Measurements from ENCODE around the gene MMP14. TPM values are rescaled to one million over a fixed set of nuclear protein-coding genes. Genes with fewer than 3 reads are reported as not detected.

Gene MMP14
- total RNA-seq, 2 experiments from 2014 or later = 1.1 to 1.8 TPM

DNA sequence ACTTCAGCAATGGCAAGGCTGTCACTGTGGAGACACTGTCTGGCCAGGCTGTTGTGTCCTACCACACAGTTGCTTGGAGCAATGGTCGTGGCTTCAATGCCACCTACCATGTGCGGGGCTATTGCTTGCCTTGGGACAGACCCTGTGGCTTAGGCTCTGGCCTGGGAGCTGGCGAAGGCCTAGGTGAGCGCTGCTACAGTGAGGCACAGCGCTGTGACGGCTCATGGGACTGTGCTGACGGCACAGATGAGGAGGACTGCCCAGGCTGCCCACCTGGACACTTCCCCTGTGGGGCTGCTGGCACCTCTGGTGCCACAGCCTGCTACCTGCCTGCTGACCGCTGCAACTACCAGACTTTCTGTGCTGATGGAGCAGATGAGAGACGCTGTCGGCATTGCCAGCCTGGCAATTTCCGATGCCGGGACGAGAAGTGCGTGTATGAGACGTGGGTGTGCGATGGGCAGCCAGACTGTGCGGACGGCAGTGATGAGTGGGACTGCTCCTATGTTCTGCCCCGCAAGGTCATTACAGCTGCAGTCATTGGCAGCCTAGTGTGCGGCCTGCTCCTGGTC, 39.4 kb downstream of the MMP14 start:
- Mint-ChIP-seq H3K36me3 (peaks cover 6% of the 10 kb centered on the region), H3K4me3 (no peak overlapping the region), H3K27ac (no peak overlapping the region), H3K9me3 (no peaks in the 10 kb centered on the region), H3K4me1 (peaks cover 23% of the 10 kb centered on the region), H3K27me3 (no peaks in the 10 kb centered on the region)
- DNase-seq = no peak

DNA sequence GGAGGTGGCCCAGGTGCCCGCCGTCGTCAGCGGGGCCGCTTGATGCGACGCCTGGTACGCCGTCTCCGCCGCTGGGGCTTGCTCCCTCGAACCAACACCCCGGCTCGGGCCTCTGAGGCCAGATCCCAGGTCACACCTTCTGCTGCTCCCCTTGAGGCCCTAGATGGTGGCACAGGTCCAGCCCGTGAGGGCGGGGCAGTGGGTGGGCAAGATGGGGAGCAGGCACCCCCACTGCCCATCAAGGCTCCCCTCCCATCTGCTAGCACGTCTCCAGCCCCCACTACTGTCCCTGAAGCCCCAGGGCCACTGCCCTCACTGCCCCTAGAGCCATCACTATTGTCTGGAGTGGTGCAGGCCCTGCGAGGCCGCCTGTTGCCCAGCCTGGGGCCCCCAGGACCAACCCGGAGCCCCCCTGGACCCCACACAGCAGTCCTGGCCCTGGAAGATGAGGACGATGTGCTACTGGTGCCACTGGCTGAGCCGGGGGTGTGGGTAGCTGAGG, 40.7 kb downstream of the MMP14 start:
- peaks cover 22% of the 10 kb centered on the region for H3K4me1 Mint-ChIP-seq
- H3K9me3 Mint-ChIP-seq = no peaks in the 10 kb centered on the region
- peaks cover 6% of the 10 kb centered on the region for H3K36me3 Mint-ChIP-seq
- no peak overlapping the region for H3K4me3 Mint-ChIP-seq
- DNase-seq = no peak
- H3K27me3 Mint-ChIP-seq = no peaks in the 10 kb centered on the region
- no peak overlapping the region for H3K27ac Mint-ChIP-seq

GRCh38 chr14:22878271-22879246, 42.2 kb downstream of the MMP14 start:
- Mint-ChIP-seq H3K27me3 (no peaks in the 10 kb centered on the region), H3K9me3 (no peaks in the 10 kb centered on the region), H3K4me1 (peaks cover 20% of the 10 kb centered on the region), H3K27ac (no peak overlapping the region), H3K36me3 (peaks cover 6% of the 10 kb centered on the region), H3K4me3 (no peak overlapping the region)
- no peak for DNase-seq

- Mint-ChIP-seq H3K4me3 (no peak overlapping the region), H3K27ac (no peak overlapping the region), H3K9me3 (no peaks in the 10 kb centered on the region), H3K36me3 (no peaks in the 10 kb centered on the region), H3K27me3 (no peaks in the 10 kb centered on the region), H3K4me1 (peaks cover 28% of the 10 kb centered on the region)
- no peak for DNase-seq
Observed at GRCh38 chr14:22882064-22882463, 45.7 kb downstream of the MMP14 start.

DNA sequence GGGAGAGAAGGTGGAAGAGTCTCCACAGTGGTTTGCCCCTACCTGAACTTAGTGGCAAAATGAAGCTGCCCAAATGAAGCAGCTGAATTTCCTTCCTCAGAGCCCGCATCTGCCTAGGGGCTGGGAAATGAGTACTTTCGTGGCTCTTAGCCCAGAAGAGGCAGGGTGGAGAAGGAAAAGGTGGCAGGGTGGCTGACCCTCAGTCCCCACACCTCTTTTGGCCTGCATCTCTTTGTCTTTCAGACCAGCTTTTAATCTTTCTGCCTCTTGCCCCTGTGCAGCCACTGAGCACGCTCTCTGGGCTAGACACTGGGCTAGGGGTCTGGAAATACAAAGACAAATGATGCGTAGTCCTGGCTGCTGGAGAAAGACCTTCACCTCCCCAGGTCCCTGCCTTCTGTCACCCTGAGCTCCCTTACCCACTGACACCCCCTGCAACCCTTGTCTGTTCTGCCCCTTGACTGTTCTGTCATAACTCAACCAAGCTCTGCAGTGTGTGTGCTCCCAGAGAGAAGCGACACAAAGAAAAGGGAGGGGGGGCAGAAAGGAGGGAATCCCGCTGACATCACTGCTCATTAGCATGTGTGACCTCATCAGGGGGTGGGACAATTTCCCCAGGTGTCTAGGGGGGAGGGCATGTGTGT, 46.3 kb downstream of the MMP14 start:
- Mint-ChIP-seq H3K27ac (no peak overlapping the region), H3K27me3 (no peaks in the 10 kb centered on the region), H3K9me3 (no peaks in the 10 kb centered on the region), H3K4me1 (peaks cover 34% of the 10 kb centered on the region), H3K36me3 (no peaks in the 10 kb centered on the region), H3K4me3 (no peak overlapping the region)
- no peak for DNase-seq

DNA sequence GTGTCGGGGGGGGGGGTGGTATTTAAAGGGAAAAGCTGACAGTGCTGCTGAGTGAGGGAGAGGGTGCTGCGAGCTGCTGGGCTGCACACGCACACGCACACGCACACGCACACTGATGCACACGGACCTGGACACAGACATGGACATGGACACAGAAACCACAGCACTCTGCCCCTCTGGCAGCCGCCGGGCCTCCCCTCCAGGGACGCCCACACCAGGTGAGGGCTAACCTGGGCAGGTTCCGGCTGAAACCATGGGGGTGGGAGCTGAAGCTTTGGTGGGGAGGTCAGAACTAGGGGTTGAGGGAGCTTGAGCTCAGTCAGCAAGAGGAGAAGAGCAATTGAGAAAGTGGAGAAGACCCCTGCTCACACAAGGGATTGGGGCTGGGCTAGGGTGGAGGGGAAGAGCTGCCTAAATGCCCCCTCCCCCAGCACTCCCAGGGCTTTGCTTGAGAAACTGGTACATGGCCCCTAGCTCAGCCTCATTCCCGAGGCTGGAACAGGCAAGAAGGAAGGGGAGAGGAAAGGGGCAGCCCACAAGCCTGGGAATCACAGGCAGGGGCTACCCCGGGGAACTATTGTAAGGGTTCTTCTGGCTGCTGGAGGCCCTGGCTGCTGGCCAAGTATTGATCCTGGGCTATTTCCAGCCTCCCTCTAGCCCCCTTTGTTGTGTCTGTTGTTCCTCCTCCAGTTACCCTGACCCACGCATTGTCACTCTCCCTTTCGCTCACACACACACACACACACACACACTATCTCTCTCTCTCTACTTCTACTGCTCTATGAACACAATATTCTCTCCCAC, 47.0 kb downstream of the MMP14 start, which contains the start of gene REM2:
TSS of gene REM2 (plus strand) at position 50 of the 804 bp plus-strand sequence. CDS start at position 116, 66 bp downstream.
- Mint-ChIP-seq H3K4me3 (no peak within 1 kb of the TSS), H3K9me3 (no peaks in the 10 kb centered on the region)

DNA sequence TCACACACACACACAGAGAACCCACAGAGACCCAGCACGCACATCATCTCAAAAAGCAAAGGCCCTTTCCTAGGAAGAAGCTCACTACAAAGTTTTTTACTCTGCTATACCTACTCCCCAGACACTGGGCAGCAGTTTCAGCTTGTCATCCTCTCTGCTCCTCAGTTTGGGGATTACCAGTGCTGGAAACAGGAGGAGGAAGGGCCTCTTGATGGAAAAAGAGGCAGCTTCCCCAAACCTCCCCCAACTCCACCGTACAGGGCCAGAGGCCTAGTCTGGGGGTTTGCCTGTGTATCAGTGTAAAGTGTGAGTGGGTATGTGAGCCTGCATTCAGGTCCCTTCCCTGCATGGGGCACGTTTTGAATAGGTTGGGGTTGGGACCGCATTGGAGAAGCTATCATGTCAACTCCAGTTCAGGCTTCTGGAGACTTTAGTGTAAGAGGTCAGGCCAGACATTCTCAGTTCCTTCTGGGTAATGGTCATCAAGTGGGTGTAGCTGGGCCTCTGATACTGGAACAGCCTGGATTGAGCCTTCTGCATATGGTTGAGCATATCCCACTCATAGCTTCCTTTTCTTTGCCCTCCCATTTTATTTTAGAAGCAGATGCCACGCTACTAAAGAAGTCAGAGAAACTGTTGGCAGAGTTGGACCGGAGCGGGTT, 47.8 kb downstream of the MMP14 start:
- no peaks in the 10 kb centered on the region for H3K36me3 Mint-ChIP-seq
- no peak overlapping the region for H3K27ac Mint-ChIP-seq
- no peak overlapping the region for H3K4me3 Mint-ChIP-seq
- H3K4me1 Mint-ChIP-seq = peaks cover 43% of the 10 kb centered on the region
- no peak for DNase-seq
- no peaks in the 10 kb centered on the region for H3K9me3 Mint-ChIP-seq
- H3K27me3 Mint-ChIP-seq = no peaks in the 10 kb centered on the region

More for the DNA sequence above, 47.0 kb downstream of the MMP14 start, which contains the start of gene REM2:
- H3K27ac Mint-ChIP-seq = peak within 1 kb of the TSS; percentile 39
- H3K27me3 Mint-ChIP-seq = no peaks in the 10 kb centered on the region
- DNase-seq = no peak
- H3K4me1 Mint-ChIP-seq = peaks cover 41% of the 10 kb centered on the region
- H3K36me3 Mint-ChIP-seq = no peaks in the 10 kb centered on the region

- no peaks in the 10 kb centered on the region for H3K36me3 Mint-ChIP-seq
- H3K27ac Mint-ChIP-seq = no peak overlapping the region
- H3K9me3 Mint-ChIP-seq = no peaks in the 10 kb centered on the region
- no peaks in the 10 kb centered on the region for H3K27me3 Mint-ChIP-seq
- peaks cover 43% of the 10 kb centered on the region for H3K4me1 Mint-ChIP-seq
- no peak overlapping the region for H3K4me3 Mint-ChIP-seq
- DNase-seq = no peak
Observed at GRCh38 chr14:22884738-22885523, 48.5 kb downstream of the MMP14 start.

GRCh38 chr14:22885975-22886374, 49.6 kb downstream of the MMP14 start:
- Mint-ChIP-seq H3K4me3 (peak overlapping the region; percentile 14), H3K36me3 (no peaks in the 10 kb centered on the region), H3K9me3 (no peaks in the 10 kb centered on the region), H3K27me3 (no peaks in the 10 kb centered on the region), H3K27ac (no peak overlapping the region), H3K4me1 (peaks cover 43% of the 10 kb centered on the region)
- no peak for DNase-seq

GRCh38 chr14:22886500-22887259, 50.3 kb downstream of the MMP14 start:
- H3K4me1 Mint-ChIP-seq = peaks cover 42% of the 10 kb centered on the region
- H3K36me3 Mint-ChIP-seq = no peaks in the 10 kb centered on the region
- peak overlapping the region; percentile 80 for H3K27ac Mint-ChIP-seq
- peak; percentile 76 for DNase-seq
- no peaks in the 10 kb centered on the region for H3K9me3 Mint-ChIP-seq
- H3K27me3 Mint-ChIP-seq = no peaks in the 10 kb centered on the region
- peak overlapping the region; percentile 80 for H3K4me3 Mint-ChIP-seq

DNA sequence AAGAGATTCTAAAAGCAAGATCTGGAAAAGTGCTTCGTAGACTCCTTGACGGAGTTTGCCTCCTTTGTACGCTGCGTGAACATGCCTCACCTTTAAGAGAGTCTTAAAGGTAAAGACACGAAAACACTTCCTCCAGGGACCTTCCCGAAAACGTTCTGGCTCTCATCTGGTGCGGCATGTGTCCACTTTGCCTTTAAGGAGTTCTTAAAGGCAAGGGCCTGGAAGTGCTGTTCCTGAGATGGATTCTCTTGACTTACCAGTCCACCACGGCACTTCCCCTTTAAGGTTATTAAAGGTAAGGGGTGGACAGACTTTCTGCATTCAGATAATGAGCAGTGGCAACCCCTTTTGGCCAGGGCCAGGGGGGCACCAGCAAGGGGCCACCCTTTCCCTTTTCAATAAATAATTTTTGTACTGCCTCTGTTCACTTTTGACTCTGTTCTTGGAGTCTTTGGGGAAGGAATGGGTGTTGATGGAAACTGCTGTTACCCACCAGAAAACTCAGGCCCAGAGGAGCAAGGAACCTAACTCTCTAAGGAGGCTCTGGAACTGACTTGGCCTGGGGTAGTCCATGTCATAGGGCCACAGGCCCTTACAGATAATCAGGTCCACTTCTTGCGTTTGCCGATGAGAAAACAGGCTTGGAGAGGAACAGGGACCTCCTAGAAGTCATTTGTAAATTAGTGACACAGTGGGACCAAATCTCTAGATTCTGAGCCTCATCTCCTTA, 51.0 kb downstream of the MMP14 start:
- H3K27ac Mint-ChIP-seq = peak overlapping the region; percentile 80
- peak overlapping the region; percentile 80 for H3K4me3 Mint-ChIP-seq
- H3K4me1 Mint-ChIP-seq = peaks cover 37% of the 10 kb centered on the region
- H3K36me3 Mint-ChIP-seq = no peaks in the 10 kb centered on the region
- H3K9me3 Mint-ChIP-seq = no peaks in the 10 kb centered on the region
- DNase-seq = peak; percentile 18
- no peaks in the 10 kb centered on the region for H3K27me3 Mint-ChIP-seq

DNA sequence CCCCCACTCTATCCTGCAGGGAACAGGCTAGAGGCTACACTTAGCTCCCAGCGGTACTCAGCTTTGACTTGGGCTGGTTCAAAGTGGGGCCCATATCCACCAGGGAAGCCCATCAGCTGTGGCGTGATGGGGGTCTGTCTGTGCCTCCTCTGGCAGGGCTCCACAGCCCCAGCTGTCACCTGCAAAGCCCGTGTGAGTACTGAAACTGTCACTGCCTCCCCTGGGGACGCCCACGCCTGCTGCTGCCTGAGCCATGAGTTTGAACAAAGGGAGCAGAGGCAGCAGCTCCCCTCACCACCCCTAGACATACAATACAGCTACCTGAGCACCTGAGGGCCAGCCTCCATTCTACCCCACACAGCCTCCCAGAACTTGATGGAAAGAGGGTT, 51.6 kb downstream of the MMP14 start:
- DNase-seq = peak; percentile 64
- Mint-ChIP-seq H3K27me3 (no peaks in the 10 kb centered on the region), H3K36me3 (no peaks in the 10 kb centered on the region), H3K4me1 (peaks cover 35% of the 10 kb centered on the region), H3K4me3 (peak overlapping the region; percentile 80), H3K9me3 (no peaks in the 10 kb centered on the region), H3K27ac (peak overlapping the region; percentile 50)

All from activated naive CD8-positive, alpha-beta T cell treated with anti-CD3 and anti-CD28 coated beads for 36 hours (primary cell).